Endothelial cell of umbilical vein (primary cell): ENCODE data around the gene CCDC182. TPM values are rescaled to one million over a fixed set of nuclear protein-coding genes. Genes with fewer than 3 reads are reported as not detected.

Experiments
- BruUV-seq: library from RNA; stranded (reverse); fragments of 400-500 nt; replicated peaks from 2 replicates; lab custom pipeline; 2021; lab: Mats Ljungman, UMichigan
- CTCF ChIA-PET: fragments of 300-600, 350-600 bp; sonication (Branson Sonifier 250); formaldehyde crosslinking; loops from one replicate; lab custom pipeline; 2021; ENCODE audit warnings: antibody characterized with exemption, inconsistent platforms; lab: Charles Lee
- POLR2A ChIA-PET: fragments of 300-600, 350-600 bp; sonication (Branson Sonifier 250); formaldehyde crosslinking; loops from one replicate; lab custom pipeline; 2021; ENCODE audit warnings: antibody characterized with exemption, inconsistent platforms; lab: Charles Lee
- DNase-seq: peaks from one replicate; pipeline ENCODE4 v3.0.0-alpha.2; 2011; ENCODE audit warnings: low read depth, low spot score
- FAIRE-seq: peaks from 2 replicates; lab custom pipeline; 2011; peaks lifted over from hg19 to GRCh38; lab: Jason Lieb, UNC
- H2AFZ ChIP-seq: 2 replicates; pipeline ENCODE4 v1.6.0; 2012; ENCODE audit warnings: low read depth, low read length, control low read depth, inconsistent platforms
- H3K27ac ChIP-seq: 2 replicates; pipeline ENCODE4 v1.5.1; 2011; ENCODE audit warnings: low read depth, mild to moderate bottlenecking, control low read depth, low read length, moderate library complexity; ENCODE audit not compliant: insufficient read depth
- H3K27me3 ChIP-seq, 2 experiments: 2 replicates each; pipeline versions ENCODE4 v1.6.0 to v1.6.1; 2011; ENCODE audit warnings: low read length in 2 of 2, mixed read lengths in 1 of 2; ENCODE audit not compliant: control insufficient read depth in 2 of 2, insufficient read depth in 2 of 2
- H3K36me3 ChIP-seq, 2 experiments: 2 replicates in 1 of 2; 3 replicates in 1 of 2; pipeline ENCODE4 v1.5.1; 2011; ENCODE audit warnings: low read length in 2 of 2, mild to moderate bottlenecking in 1 of 2, moderate library complexity in 1 of 2; ENCODE audit not compliant: control insufficient read depth in 2 of 2, insufficient read depth in 2 of 2; ENCODE audit errors: extremely low read depth in 1 of 2
- H3K4me1 ChIP-seq: 3 replicates; pipeline ENCODE4 v1.5.1; 2011; ENCODE audit warnings: mild to moderate bottlenecking, low read length; ENCODE audit not compliant: control insufficient read depth, insufficient read depth; ENCODE audit errors: extremely low read depth
- H3K4me2 ChIP-seq: 2 replicates; pipeline ENCODE4 v1.6.1; 2011; ENCODE audit warnings: low read length, control low read depth, mixed read lengths; ENCODE audit not compliant: insufficient read depth
- H3K4me3 ChIP-seq, 3 experiments: fragments of 200-600 bp in 1 of 3; sonication (generic), shearing (Covaris generic) in 1 of 3; replicated peaks in 1 of 3; 2 replicates each; pipeline ENCODE4 v1.5.1; 2011 to 2016; ENCODE audit warnings: control low read depth in 3 of 3, low read length in 3 of 3, mild to moderate bottlenecking in 2 of 3, inconsistent platforms in 1 of 3, low read depth in 1 of 3, moderate library complexity in 1 of 3; ENCODE audit not compliant: insufficient read depth in 1 of 3
- H3K79me2 ChIP-seq: 2 replicates; pipeline ENCODE4 v1.6.0; 2012; ENCODE audit warnings: low read length, inconsistent platforms; ENCODE audit not compliant: control insufficient read depth, insufficient read depth
- H3K9ac ChIP-seq: replicated peaks from 2 replicates; pipeline ENCODE3; 2011; ENCODE audit warnings: low read length, control low read depth; ENCODE audit not compliant: insufficient read depth; ENCODE audit errors: extremely low read depth
- H3K9me1 ChIP-seq: replicated peaks from 3 replicates; pipeline ENCODE4 v1.6.0; 2011; ENCODE audit warnings: mild to moderate bottlenecking, low read length; ENCODE audit not compliant: control insufficient read depth, insufficient read depth; ENCODE audit errors: extremely low read depth
- H3K9me3 ChIP-seq: replicated peaks from 2 replicates; pipeline ENCODE4 v1.5.1; 2012; ENCODE audit warnings: low read length, inconsistent platforms; ENCODE audit not compliant: control insufficient read depth, insufficient read depth
- H4K20me1 ChIP-seq: replicated peaks from 2 replicates; pipeline ENCODE3; 2011; ENCODE audit warnings: mild to moderate bottlenecking, low read length; ENCODE audit not compliant: control insufficient read depth, insufficient read depth; ENCODE audit errors: extremely low read depth
- CTCF ChIP-seq, 2 donors: IDR thresholded peaks; 1 replicate in 1 of 2; 2 replicates in 1 of 2; pipeline ENCODE4 v1.5.1; 2011; ENCODE audit warnings: low read length in 2 of 2, mild to moderate bottlenecking in 2 of 2, moderate library complexity in 2 of 2, control low read depth in 1 of 2, inconsistent platforms in 1 of 2, low read depth in 1 of 2; ENCODE audit not compliant: insufficient read depth in 1 of 2; ENCODE audit errors: extremely low read depth in 1 of 2
- EZH2 ChIP-seq: IDR thresholded peaks from 2 replicates; pipeline ENCODE4 v1.6.1; 2012; ENCODE audit warnings: borderline replicate concordance, low read depth, mild to moderate bottlenecking, moderate library complexity, low read length, inconsistent platforms; ENCODE audit not compliant: severe bottlenecking
- GATA2 ChIP-seq: IDR thresholded peaks from 2 replicates; pipeline ENCODE4 v1.7.0; 2011; ENCODE audit warnings: low read depth, mild to moderate bottlenecking, moderate library complexity, mixed read lengths, low read length; ENCODE audit not compliant: insufficient read length, insufficient read depth
- JUN ChIP-seq: IDR thresholded peaks from 2 replicates; pipeline ENCODE4 v1.6.1; 2011; ENCODE audit warnings: borderline replicate concordance, low read depth; ENCODE audit not compliant: insufficient read length, insufficient read depth
- MYC ChIP-seq: IDR thresholded peaks from one replicate; pipeline ENCODE4 v1.6.1; 2011; ENCODE audit warnings: mild to moderate bottlenecking, low read depth, low read length
- dilution Hi-C: fragments of 300-500 bp; cut with MboI; formaldehyde crosslinking; loops from one replicate; pipeline ENCODE4 v1.15.0; 2019; ENCODE audit warnings: low sequenced_read_pairs; ENCODE audit not compliant: extremely low pct_ligation_motif_present
- intact Hi-C: fragments of 100-400 bp; cut with micrococcal nuclease; formaldehyde crosslinking; loops from one replicate; pipeline ENCODE4 v1.10.0; 2022
- polyA plus RNA-seq, 4 experiments: library from polyadenylated mRNA; depleted of rRNA in 3 of 4; stranded (reverse) in 3 of 4; unstranded in 1 of 4; fragments of >200 nt; gene quantifications; 2 replicates each; pipeline versions ENCODE4 v1.2.1 to v1.2.3, GENCODE V29; 2011 to 2012; ENCODE audit warnings: missing spikeins in 1 of 4
- total RNA-seq: library from RNA; stranded (reverse); gene quantifications from 2 replicates; pipeline ENCODE4 v1.2.3, GENCODE V29; 2021

The CCDC182 gene
- total and polyA plus RNA-seq, 2 donors (not counting 3 experiments of a cell fraction or from before 2014, with no cell fraction given), result not detected

GRCh38 chr17:57747221-57748017 lies 2.3 kb upstream of the CCDC182 start:
- no peak overlapping the region for H2AFZ ChIP-seq
- FAIRE-seq (peak; percentile 91), DNase-seq (peak; percentile 74)
- H4K20me1 ChIP-seq, result no peaks in the 10 kb centered on the region
- intact Hi-C loops (loop anchor here (1.0 kb wide), 5 partner anchors 36 to 616 kb away; no protein-coding TSS in a partner anchor), dilution Hi-C loops (no loop called here)
- no peak overlapping the region for H3K9ac ChIP-seq
- H3K27me3 ChIP-seq, result peaks cover 6 to 20% of the 10 kb centered on the region in 2 experiments
- no TSS peak for BruUV-seq
- POLR2A ChIA-PET, result no interaction called here
- no peaks in the 10 kb centered on the region for H3K4me1 ChIP-seq
- H3K9me3 ChIP-seq, result no peaks in the 10 kb centered on the region
- no peak overlapping the region for H3K27ac ChIP-seq
- no peaks in the 10 kb centered on the region for H3K36me3 ChIP-seq
- no peak for TF ChIP-seq GATA2
- TF ChIP-seq CTCF (IDR thresholded peaks at IDR 0.05; ENCODE audit: extremely low read depth in 1 of 2, insufficient read depth in 1 of 2, low read depth in 1 of 2, low read length in 2 of 2), result peak; percentile 68 to 73
- TF ChIP-seq MYC, result no peak
- TF ChIP-seq JUN, result no peak
- no peak for TF ChIP-seq EZH2
- CTCF ChIA-PET, result interaction anchor here (0.6 to 3.3 kb wide), 68 partner anchors 8 to 700 kb away, joined by 3 to 88 read pairs (median 4); no protein-coding TSS in a partner anchor
- no peaks in the 10 kb centered on the region for H3K9me1 ChIP-seq
- no peak overlapping the region for H3K4me3 ChIP-seq
- H3K4me2 ChIP-seq, result no peak overlapping the region
- H3K79me2 ChIP-seq, result no peaks in the 10 kb centered on the region
